ENCODE data around the gene IRF2BP1.
"Not testable (repeated sequence)": the region's sequence is repeated elsewhere in the genome, so short reads cannot be mapped to it uniquely, and the experiment has no call there.

Gene IRF2BP1

GRCh38 chr19:45902651-45903625 lies 17.0 kb upstream of the IRF2BP1 start:
- DNase-seq: peak; percentile 98 to 100 (median 98)

- no peak for DNase-seq
These were observed 16.1 kb upstream of the IRF2BP1 start, which contains the start of gene MYPOP for GRCh38 chr19:45901912-45902650. Gene MYPOP, minus strand, starts transcription at chr19:45902613. Its CDS starts 840 bp downstream, at chr19:45901773.

- DNase-seq: peak in 2 of 5 donors; percentile 27 to 44
These were observed 15.5 kb upstream of the IRF2BP1 start for GRCh38 chr19:45901432-45901911.

DNA sequence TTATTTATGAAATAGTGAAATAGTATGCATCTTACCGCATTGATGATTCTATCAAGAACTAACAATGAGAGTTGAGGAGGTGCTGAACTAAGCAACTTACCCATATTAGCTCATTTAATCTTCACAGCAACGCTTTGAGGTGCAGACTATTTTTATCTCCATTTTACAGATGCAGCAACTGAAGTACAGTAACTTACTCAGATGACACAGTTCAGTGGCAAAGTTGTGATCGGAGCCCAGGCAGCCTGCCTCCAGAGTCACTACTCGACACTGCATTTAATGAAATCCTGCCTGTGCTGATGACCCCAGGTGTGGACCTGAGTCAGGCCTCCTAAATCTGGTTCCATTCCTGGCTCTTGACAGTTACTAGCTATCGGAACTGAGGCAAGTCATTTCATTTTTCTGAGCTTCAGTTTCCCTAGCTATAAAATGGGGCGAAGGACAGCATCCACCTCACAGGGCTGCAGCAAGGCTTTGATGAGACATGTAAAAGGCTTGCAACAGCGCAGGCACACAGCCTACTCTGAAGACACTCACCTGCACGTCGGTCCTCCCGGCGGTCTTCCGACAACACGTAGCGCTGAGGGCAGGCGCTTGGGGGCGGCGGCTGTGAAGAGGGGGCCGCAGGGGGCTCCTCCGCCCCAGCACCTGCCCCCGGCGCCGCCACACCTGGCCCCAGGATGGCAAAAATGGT lies 14.9 kb upstream of the IRF2BP1 start:
- DNase-seq: no peak

- no peak for DNase-seq
These were observed 14.1 kb upstream of the IRF2BP1 start for GRCh38 chr19:45899919-45900589.

GRCh38 chr19:45899253-45899652 lies 13.3 kb upstream of the IRF2BP1 start:
- no peak for DNase-seq

DNA sequence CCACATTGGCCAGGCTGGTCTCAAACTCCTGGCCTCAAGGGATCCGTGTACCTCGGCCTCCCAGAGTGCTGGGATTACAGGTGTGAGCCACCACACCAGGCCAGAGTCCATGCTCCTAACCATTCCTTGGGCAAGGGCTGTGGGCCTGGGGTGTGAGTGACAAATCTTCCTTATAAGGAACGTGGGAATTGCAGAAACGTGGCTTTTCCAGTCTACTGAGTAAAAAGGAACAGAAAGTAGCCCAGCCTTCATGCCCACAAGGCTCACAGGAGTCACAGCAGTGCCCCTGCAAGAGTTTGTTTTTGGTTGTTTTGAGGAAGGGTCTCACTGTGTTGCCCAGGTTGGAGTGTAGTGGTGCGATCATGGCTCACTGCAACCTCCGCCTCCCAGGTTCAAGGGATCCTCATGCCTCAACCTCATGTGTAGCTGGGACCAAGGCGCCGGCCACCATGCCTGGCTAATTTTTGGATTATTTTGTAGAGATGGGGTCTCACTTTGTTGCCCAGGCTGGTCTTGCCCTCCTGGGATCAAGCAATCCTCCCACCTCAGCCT lies 11.4 kb upstream of the IRF2BP1 start:
- DNase-seq: no peak

- not testable (repeated sequence) for DNase-seq
These were observed 10.2 kb upstream of the IRF2BP1 start for GRCh38 chr19:45895983-45896599.

DNA sequence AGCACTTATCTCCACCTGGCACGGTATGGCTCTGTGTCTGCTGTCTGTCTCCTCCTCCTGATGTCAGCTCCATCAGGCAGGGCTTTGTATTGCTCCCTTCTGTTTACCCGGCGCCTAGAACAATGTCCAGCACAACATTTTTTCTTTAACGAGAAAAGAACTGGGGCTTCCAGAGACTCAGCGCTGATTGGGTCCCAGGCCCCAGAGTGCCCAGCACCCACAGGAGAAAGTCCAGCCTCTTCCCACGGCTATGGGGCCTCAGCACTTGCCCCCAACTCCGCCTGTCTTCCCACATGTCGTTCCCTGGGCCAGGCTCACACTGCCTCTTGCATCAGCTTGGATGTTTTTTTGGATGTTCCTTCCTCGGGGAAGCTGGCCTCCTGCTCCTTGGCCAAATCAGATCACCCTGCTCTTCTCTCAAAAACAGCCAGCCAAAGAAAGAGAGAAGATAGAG lies 9.6 kb upstream of the IRF2BP1 start:
- DNase-seq: no peak

DNA sequence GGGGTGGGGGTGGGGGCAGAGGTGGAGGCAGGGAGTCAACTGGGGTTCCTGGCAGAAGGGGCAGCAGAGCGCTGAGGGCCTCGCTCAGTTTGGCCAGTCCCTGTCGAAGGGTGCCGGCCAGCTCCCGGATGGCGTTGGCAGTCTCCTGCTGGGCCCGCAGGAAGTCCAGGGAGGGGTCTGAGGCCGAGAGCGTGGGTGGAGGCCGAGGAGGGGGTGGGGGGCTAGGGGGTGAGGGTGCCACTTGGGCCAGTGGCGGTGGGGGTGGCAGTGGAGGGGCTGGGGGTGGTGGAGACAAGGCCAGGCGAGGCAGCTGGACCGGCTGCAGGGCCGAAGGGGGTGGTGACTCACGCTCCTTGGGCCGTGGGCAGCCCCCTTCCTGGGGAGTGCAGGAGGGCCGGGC lies 4.9 kb upstream of the IRF2BP1 start:
- DNase-seq: no peak

DNA sequence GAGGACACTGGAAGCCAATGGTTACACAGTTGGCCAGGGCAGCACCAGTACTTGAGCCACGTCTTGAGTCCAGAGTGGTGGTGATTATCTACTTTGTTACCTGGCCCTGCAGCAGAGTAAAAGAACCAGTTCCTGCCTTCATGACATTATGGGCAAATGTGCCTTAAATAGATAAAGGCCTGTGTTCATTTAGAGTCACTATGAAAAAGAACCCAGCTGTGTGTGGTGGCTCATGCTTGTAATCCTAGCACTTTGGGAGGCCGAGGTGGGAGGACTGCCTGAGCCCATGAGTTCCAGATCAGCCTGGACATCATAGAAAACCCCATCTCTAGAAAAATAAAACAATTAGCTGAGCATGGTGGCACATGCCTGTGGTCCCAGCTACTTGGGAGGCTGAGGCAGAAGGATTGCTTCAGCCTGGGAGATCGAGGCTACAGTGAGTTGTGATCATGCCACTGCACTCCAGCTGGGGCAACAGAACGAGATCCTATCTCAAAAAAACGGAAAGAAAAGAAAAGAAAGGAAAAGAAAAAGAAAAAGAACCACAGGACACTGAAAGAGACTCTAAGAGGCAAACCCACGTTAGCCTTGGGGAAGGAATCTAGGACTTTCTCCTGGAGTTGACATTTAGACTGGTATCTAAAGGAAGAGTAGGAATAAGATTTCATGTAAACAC lies 3.4 kb upstream of the IRF2BP1 start:
- no peak for DNase-seq

DNA sequence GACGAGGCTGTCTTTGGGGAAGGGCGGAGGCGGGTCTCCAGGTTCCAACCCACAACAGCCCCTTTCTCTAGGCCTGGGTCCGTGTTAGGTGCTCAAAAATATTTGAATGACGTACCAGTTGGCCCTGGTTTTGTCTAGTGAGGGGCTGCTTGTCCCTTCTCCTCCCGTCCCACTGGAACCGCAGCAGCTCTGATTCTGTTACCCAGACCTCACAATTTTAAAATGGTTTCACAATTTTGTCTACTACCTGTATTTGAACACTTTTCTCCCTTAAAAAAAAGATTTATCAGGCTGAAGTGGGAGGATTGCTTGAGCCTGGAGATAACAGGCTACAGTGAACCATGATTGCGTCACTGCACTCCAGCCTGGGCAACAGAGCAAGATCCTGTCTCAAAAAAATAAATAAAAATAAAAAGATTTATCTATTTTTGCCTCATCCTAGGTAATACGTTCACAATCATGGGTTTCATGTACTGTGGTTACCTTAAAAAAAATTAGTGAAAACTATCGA lies 1.3 kb upstream of the IRF2BP1 start:
- DNase-seq: no peak

DNA sequence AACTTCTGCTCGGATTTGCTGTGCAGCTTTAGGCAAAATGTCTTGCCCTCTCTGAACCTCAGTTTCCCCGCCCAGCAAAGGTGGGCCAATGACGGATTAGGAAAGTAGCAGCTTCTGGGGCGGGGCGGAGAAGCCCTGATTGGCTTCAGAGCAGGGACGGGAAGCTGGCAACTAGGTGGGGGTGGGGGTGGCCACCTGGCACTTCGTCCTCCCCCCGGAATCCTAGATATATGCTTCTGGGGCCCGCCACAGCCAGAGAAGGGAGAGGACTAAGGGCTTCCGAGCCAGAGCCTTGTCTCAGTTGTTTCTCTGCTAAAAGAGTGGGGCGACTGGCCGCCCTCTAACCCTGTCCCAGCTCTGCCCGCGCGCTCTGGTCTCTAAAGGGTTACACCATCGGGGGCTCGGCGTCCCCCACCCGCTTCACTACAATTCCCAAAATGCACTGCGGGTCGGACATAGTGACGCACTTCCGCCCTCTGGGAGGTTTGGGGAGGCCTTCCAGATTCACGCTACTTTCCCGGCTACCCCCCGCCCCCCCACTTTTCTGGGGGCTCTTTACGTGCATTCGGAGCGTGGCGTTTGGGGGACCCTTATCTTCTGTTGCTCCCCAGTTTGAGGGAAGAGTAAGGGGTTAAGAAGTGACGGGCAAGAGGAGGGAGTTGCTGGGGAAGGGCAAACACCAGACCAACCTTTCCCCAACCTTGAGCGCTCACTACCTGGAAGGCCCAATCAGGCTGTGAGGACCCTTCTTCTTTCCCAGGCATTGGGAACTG lies 672 bp upstream of the IRF2BP1 start:
- DNase-seq: peak; percentile 66 to 95 (median 83)

GRCh38 chr19:45884682-45885555 lies 1.0 kb downstream of the IRF2BP1 start:
- no peak for DNase-seq

DNA sequence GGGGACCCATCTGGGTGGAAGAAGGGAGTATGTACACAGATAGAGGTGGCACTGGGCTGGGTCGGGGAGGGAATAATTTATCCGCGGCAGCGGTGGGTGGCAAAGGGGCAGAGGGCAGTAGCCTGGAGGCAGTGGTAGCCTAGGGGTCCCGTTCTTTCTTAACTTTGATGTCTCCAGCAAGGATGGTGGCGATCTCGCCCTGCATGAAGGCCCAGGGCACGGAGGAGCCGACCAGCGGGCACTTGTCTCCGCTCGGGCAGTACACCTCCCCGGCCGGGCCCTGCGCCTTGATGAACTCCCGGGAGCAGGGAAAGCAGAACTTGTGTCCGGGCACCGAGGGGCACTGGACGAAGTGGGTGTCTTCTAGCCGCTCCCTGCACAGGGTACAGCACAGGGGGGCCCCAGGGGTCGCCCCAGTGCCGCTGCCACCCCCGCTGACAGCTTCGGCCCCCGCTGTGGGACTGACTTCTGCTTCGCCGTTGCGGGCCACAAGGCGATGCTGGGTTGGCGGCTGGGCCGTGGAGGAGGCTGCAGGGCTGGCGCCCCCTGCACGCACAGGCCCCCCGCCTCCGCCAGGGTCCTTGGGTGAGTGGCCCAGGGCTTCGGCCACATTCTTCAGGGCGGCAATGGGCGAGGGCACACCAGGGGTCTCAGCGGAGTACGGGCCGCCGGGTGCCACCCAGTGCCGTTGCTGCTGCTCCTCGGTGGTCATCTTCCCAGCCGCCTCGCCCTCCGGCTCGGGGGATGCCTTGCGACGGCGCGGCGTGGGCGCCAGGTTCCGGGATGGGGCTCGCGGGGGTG lies 1.9 kb downstream of the IRF2BP1 start:
- no peak for DNase-seq

DNA sequence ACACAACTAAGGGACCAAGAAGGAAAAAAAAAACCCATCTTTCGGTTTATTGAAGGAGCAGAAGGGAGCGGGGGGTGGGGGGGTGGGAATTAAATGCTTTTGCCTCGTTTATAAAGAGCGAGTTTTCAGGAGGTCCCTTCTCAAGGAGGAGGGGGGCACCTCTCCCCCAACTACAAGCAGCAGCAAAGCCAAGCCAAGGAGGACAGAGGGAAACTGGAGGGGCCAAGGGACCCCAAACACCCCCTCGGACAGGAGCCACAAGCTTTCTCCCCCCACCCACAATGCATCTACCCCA lies 2.4 kb downstream of the IRF2BP1 start:
- DNase-seq: no peak

DNA sequence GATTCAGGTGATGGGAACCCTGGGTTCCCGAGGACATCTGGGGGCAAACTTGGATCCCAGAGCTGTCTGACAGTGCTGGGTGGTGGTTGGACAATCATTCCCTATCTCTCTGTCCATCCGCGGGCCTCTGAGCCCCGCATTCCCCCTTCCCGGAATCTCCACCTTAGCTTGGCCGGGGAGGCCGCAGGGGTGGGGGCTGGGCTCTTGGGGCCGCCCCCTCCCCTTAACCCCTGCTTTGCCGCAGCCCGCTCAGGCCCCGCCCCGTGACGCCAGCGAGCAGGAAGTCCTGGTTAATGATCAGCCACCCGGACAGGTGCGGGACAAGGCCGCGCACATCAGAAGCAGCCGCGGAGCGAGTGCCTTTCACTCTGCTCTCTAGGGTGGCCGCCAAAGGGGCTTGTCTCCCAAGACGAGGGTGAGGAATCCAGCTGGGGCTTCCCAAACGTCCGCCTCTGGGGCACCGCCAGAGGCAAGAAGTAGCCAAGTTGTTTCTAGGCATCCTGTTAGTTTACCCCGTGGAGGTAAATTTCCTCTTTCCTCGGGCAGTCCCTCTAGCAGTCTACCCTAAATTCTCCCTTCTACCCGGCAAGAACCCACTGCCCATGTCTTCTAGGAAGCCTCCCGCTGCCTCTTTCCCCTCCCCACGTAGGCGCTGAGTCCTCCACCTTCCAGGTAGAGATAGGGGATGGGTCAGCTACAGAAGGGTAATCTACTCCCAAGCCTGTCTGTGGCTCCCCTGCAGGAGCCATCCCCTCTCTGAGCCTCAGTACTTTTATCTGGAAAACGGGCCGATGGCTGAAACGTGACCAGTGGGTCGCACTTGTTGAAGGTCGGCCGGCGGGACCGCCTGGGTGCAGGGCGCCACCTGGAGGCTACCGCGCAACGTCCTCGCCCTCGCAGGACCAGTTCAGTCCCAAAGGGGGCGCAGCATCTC lies 3.0 kb downstream of the IRF2BP1 start:
- peak; percentile 66 to 84 (median 77) for DNase-seq

All from T-helper 1 cell (primary cell).